HG02938 (cell line): ENCODE data around the gene TECPR2.
A peak's percentile ranks its signal among the peaks of the same experiment; 100 is the strongest.
"Not testable (repeated sequence)": the region's sequence is repeated elsewhere in the genome, so short reads cannot be mapped to it uniquely, and the experiment has no call there.

Experiments used
- ATAC-seq: cut with Tn5 transposase; IDR thresholded peaks from one replicate; pipeline ENCODE4 v1.9.1; 2021; ENCODE audit warnings: mild to moderate bottlenecking, moderate library complexity; ENCODE audit not compliant: unreplicated experiment

The TECPR2 gene

DNA sequence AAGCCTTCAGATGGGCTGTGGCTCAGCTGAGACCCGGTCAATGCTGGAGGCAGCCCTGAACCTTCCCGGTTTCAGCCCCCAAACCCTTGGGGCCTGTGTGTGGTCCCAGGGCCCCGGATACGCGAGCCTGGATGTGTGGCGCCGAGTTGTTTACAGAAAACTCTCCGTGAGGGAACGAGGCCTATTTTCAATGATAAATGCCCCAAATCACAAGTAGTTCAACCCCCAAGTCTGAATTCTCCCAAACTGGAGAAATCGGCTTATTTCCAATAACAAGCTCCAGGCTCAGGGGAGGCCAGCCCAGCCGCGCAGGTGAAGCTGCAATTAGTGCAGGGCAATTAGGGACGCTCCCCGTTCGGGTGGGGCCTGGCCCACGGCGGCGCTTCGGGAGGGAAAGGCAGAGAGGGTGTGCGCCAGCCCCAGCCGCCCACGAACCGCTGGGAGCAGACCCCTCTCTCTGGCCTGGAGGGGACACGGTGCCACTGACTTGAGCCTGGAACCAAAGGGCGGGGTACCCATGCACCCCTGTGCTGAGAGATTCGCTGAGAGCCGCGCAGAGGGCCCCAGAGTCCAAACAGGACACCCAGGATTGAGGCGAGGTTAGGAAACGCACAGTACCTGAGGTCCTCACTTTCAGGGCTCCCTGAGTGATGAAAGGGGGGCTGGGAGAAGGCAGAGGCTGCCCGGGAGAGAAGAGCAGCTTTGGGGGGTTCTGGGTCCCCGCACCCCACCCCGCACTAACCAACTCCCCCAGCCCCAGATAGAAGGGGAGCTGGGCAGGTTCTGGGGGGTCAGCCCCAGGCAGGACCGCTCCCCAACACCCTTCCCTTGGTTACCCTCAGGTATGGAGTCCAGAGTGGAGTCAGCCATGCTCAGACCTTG, 161.1 kb downstream of the TECPR2 start:
- no peak for ATAC-seq

GRCh38 chr14:102524451-102525218, 161.9 kb downstream of the TECPR2 start:
- peak; percentile 95 for ATAC-seq

DNA sequence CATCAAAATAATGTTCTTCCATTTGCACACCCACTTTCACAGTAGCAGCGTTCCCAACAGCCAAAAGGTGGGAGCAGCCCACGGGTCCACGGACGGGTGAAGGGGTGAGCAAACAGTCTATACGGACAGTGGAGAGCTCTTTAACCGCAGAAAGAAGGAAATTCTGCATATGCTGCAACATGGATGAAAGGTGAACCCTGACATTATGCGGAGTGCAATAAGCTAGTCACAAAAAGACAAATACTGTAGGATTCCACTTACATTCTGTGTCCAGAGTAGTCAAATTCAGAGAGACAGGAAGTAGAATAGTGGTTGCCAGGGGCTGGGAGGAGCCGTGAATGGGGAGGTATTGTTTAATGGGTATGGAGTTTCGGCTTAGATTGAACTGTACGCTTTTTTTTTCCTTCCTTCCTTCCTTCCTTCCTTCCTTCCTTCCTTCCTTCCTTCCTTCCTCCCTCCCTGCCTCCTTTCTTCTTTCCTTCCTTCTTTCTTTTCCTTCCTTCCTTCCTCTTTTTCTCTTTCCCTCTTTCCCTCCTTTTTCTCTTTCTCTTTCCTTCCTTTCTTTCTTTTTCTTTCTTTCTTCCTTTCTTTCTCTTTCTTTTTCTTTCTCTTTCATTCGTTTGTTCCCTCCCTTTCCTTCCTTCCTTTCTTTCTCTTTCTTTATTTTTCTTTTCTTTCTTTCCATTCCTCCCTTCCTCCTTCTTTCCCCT, 162.6 kb downstream of the TECPR2 start:
- peak; percentile 26 for ATAC-seq

- ATAC-seq: no peak
Measured at GRCh38 chr14:102525929-102526497, 163.3 kb downstream of the TECPR2 start.

GRCh38 chr14:102528431-102529170, 165.9 kb downstream of the TECPR2 start:
- no peak for ATAC-seq

DNA sequence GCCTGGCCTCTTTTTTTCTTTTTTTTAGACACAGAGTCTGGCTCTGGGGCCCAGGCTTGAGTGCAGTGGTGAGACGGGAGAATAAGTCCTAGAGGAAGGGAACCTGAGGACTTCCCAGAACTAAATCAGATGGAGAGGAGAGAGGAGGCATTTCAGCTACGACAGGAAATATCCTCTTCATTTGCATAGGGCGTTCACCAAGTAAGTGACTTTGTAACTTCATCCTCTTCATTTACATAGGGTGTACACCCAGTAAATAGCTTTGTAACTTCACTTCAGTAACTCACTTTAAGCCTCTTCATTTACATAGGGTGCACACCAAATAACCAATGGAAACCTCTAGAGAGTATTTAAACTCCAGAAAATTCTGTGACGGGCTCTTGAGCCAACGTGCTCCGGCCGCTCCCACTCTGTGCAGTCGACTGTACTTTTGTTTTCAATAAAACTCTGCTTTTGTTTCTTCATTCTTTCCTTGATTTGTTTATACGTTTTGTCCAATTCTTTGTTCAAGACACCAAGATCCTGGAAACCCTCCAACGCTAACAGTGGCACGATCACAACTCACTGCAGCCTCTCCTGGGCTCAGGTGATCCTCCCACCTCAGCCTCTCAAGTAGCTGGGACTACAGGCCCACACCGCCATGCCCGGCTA, 168.2 kb downstream of the TECPR2 start:
- ATAC-seq: no peak

DNA sequence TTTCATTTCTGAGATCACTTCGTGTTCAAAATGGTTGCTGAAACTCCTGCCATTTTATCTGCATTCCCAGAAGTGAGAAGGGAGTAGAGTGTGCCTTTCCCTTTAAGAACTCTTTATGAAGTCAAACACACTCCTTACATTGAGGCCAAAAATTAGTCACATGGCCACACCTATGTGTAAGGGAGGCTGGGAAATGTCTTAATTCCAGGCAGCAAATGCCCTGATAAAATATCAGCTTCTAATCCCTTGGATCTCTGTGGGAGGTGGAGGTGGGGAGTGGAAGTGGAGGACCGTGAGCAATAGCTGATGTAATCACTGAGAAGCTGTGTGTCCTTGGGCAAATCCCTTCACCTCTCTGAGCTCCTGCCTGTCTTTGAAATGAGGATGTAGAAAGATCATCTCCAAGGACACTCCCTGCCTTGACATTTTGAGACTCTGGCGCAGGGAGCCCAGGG, 169.5 kb downstream of the TECPR2 start:
- ATAC-seq: no peak

GRCh38 chr14:102537981-102538601, 175.3 kb downstream of the TECPR2 start:
- no peak for ATAC-seq

DNA sequence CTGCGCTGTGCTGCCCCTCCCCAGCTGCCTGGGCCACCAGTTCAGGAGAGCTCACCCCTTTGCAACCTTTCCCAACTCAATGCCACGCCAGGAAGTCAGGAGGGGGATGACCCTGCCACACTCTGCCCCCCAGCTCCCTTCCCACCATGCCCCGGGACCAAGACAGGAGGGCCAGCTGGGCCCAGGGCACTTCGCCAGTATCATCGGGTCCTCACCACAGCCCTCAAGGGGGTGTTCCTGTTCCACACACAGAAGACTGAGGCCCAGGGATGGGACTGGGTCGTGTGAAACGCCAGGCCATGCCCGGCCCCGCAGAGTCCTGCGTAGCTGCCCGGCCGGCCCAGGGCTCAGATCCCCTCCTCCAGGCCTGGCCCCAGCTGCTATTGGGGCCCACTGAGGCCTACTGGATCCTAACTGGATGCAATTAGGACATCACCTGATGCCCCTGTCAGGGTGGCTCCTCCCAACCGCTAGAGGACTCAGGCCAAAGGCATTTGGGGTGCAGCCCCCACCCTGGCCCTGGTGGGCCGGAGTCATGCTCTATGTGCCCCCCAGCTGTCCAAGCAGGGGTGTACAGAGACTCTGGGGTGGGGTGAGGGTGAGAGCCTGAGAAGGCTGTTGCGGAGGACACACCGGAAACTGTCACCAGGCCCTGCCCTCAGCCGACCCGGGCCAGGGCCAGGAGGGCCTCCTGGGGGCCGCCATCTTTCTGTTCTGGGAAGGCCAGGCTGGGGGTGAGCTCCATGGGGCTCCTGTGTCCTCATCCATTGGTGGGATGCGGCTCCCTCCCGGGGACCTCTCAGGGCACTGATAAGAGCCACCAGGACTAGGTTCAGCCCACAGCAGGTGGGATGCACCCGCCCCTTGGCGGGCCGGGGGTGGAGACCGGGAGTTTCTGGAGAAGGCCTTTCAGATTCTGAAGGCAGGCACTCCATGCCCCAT, 176.1 kb downstream of the TECPR2 start:
- no peak for ATAC-seq

GRCh38 chr14:102539544-102540314, 177.0 kb downstream of the TECPR2 start:
- no peak for ATAC-seq

- ATAC-seq: no peak
Measured at GRCh38 chr14:102540315-102541028, 177.7 kb downstream of the TECPR2 start.

- not testable (repeated sequence) for ATAC-seq
Measured at GRCh38 chr14:102541029-102541491, 178.3 kb downstream of the TECPR2 start.

DNA sequence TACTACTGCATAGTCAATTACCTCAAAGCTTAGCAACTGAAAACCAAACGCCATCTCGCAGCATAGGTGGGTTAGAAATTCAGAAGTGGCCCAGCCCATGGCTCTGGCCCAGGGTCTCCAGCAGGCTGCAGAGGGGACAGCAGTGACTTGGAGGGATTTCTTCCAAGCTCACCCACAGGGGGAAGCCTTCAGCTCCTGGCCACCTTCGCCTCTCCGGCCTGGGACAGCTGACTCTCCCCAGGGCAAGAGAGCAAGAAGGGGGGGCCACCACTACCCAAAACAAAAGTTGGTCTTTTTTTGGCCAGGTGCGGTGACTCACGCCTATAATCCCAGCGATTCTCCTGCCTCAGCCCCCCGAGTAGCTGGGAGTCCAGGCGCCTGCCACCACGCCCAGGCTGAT, 179.0 kb downstream of the TECPR2 start:
- ATAC-seq: no peak

DNA sequence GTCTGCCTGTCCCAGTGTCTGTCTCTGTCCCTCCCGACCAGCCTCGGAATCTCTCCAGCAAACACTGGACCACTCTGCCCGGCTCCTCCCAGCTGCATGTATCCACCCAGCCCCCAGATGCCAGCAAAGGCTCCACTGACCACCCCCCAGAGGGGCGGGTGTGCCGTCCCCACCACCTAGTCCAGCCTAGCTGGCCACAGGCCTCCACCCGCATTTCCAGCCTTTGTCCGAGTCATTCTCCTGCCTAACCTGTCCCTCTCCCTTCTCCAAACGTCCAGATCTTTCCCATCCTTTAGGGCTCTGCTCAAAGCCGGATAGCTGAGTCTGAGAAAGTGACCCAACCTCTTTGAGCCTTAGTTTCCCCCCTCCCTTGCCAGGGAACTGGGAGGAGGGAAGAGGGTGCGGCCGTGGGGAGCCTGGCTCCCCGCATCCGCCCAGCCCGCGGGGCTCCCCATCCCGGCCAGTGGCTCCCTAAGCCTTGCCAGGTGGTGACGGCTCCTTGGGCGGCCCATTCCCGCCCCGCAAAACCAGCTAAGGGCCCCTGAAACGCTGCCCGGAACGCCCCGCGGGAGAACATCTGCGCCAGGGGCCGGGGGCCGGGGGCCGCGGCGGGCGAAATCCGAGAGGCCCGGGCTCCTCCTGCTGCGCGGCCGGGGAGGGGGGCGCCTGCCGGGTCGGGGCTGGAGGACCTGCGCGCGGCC, 181.5 kb downstream of the TECPR2 start:
- ATAC-seq: no peak

DNA sequence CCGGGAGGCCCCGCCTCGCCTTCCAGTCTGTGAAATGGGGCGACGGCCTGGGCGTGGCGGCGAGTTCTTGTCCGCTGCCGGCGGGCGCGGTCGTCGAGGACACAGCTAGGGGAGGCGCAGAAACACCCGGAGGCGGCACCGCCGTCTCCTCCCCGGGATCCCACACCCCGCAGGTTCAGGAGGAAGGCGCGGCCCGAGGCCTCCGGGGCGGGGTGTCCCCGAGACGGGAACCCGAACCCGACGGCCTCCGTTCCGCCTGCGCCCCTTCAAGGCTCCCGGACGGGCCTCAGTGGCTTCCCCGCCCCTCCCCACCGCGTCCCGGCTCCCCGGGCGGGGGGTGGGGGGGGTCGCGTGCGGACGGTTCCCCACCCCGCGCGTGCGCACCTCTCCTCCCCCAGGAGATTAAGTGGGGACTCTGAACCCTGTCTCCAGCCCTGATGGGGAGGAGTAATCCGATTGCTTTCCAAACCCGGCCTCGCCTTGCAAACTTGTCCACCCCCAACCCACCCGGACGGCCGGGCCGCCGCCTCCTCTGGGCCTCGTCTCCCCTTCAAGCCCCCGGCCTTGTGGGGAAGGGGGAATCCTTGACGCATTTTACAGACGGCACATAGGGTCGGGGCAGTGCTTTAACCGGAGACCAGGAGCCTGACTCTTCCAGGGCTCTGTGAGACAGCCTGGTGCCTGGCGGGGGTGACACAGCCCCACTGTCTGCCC, 182.2 kb downstream of the TECPR2 start:
- no peak for ATAC-seq
